Measurements from ENCODE around the gene PIK3R5.

GRCh38 chr17:8829036-8829941 is 136.2 kb downstream of the PIK3R5 start:
- TF ChIP-seq CTCF (conservative IDR thresholded peaks at IDR 0.05 in 1 of 2, IDR thresholded peaks at IDR 0.05 in 1 of 2; ENCODE audit: low read depth in 1 of 2, low read length in 2 of 2) = no peak
- TF ChIP-seq EZH2 (IDR thresholded peaks at IDR 0.05; ENCODE audit: low read length, missing control alignments) = no peak

All from fibroblast of lung (primary cell).